ENCODE data around the gene FAM216A. TPM values are rescaled to one million over a fixed set of nuclear protein-coding genes. Genes with fewer than 3 reads are reported as not detected.

FAM216A gene
- total RNA-seq, 1 experiment from 2014 or later, result 24.4 TPM

GRCh38 chr12:110532644-110533043, 64.0 kb downstream of the FAM216A start:
- DNase-seq (ENCODE audit: low read depth, low spot score), result no peak
- in situ Hi-C loops (cut with HindIII; ENCODE audit: low pct_unique_long_range_greater_than_20kb, low sequenced_read_pairs), result no loop called here

GRCh38 chr12:110533607-110534006, 65.0 kb downstream of the FAM216A start:
- DNase-seq (ENCODE audit: low read depth, low spot score), result no peak
- in situ Hi-C loops (cut with HindIII; ENCODE audit: low pct_unique_long_range_greater_than_20kb, low sequenced_read_pairs), result no loop called here

DNA sequence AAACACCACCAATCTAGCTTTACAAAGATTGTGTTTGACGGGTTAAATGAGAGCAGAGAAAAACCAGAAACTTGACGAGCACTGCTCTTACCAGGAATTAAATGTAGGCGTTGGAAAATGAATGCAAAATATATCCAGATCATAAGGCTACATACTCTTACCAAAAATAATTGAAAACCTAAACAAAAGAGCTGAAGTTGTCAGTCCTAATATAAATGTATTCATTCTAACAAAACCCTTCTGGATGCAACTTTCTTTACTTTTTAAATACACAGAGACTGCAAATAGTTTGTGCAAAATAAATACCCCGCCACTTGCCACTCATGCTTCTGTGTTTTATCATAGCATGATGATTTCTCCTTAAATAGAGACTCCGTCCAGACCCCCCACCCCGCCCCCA, 66.2 kb downstream of the FAM216A start:
- in situ Hi-C loops (cut with HindIII; ENCODE audit: low pct_unique_long_range_greater_than_20kb, low sequenced_read_pairs), result no loop called here
- no peak for DNase-seq (ENCODE audit: low read depth, low spot score)

- DNase-seq (ENCODE audit: low read depth, low spot score), result no peak
- in situ Hi-C loops (cut with HindIII; ENCODE audit: low pct_unique_long_range_greater_than_20kb, low sequenced_read_pairs), result no loop called here
These were observed 68.4 kb downstream of the FAM216A start for GRCh38 chr12:110536834-110537604.

DNA sequence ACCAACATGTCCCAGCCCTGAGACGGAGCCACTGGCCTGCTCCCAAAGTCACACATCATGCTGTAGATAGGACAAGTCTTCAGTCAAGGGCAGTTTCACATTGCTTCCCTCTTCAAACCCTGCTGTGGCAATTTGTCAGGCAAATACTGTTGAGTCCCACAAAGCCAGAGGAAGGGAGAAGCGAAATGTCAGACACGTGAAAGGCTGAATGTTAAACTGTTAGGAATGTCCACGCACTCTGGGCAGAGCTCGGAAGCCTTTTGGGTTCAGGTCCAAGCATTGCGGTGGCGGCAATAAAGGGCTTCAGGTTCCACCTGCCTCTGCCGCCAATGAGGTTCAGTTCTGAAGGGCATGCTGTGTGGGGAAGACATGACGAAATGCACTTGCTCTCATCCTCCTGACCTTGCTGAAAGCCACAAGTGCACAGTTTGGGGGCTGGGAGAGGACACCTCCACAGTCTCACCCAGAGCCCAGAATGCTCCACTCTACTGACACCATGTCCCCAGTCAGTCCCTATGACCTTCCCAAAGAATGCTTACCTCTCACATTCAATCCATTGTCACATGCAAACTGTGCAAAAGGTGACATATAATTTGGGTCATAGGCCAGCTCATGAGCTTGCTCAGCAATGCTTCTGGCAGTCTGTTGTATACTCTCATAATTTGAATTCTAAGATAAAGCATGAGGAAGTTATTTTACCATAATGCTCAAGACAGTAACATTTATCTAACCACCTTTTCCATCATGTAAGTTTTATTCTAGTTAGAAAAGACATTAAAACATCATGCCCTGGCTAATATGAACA, 69.2 kb downstream of the FAM216A start:
- peak; percentile 62 for DNase-seq (ENCODE audit: low read depth, low spot score)
- in situ Hi-C loops (cut with HindIII; ENCODE audit: low pct_unique_long_range_greater_than_20kb, low sequenced_read_pairs), result no loop called here

DNA sequence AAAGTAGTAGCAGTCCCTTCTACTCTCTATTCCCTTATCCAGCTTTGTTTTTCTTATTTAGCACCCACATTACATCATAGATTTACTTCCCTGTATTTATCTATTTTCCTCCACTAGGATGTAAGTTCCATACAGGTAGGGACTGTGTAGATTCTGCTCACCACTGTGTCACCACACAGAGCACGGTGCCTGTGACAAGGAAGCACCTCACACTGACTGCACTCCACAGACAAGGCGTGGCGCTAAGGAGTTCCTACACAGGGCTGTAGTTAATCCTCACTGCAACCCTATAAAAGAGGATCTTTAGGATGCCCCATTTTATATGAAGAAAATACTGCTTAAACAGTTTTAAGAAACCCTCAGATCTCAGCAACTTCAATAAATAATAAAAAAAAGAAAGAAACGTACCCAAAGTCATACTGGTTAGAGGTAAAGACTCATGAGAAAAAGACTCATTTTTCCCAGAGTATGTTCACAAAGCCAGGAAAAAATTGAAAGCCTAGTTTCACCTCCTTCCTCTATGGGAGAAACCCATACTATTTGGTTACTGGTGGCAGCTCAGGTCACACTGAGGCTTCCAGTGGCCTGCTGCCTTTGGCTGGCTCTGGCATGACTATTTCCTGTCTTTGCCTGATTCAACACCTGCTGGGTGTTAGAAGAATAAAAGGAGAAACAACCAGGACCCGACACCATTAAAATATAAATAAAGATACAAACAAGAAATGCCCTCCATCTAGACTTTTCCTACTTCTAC, 70.4 kb downstream of the FAM216A start:
- no peak for DNase-seq (ENCODE audit: low read depth, low spot score)
- in situ Hi-C loops (cut with HindIII; ENCODE audit: low pct_unique_long_range_greater_than_20kb, low sequenced_read_pairs), result no loop called here

Small RNA genes lying within 50 kb of the gene (small RNA-seq; reads per million reads assigned to genes)
- 0 reads per million in 2 experiments for gene RF00278

Other genes with a start within 250 kb of the FAM216A start
- 131 and 141 TPM in 2 replicates for gene ATP2A2, start 187.6 kb upstream of the FAM216A start, total RNA-seq (2014; rRNA removed; shearing (Covaris generic))
- 88.3 and 91.8 TPM in 2 replicates for gene ANAPC7, start 65.1 kb upstream of the FAM216A start, total RNA-seq (2014; rRNA removed; shearing (Covaris generic))
- gene ARPC3, start 18.5 kb upstream of the FAM216A start, total RNA-seq (2014; rRNA removed; shearing (Covaris generic)), result 335 and 355 TPM in 2 replicates
- gene GPN3, start 588 bp upstream of the FAM216A start, total RNA-seq (2014; rRNA removed; shearing (Covaris generic)), result 39.9 and 40.2 TPM in 2 replicates
- 62.1 and 76.5 TPM in 2 replicates for gene VPS29, start 33.3 kb downstream of the FAM216A start, total RNA-seq (2014; rRNA removed; shearing (Covaris generic))
- 0.45 and 0.61 TPM in 2 replicates for gene RAD9B, start 33.5 kb downstream of the FAM216A start, total RNA-seq (2014; rRNA removed; shearing (Covaris generic))
- gene PPTC7, start 114.5 kb downstream of the FAM216A start, total RNA-seq (2014; rRNA removed; shearing (Covaris generic)), result 18.9 and 21.2 TPM in 2 replicates
- 35.6 and 55.0 TPM in 2 replicates for gene TCTN1, start 145.3 kb downstream of the FAM216A start, total RNA-seq (2014; rRNA removed; shearing (Covaris generic))
- gene HVCN1, start 220.3 kb downstream of the FAM216A start, total RNA-seq (2014; rRNA removed; shearing (Covaris generic)), result 2.1 TPM in 1 of 2 replicates, not detected in the other